ENCODE data around the gene SAMD4B.
"Not testable (repeated sequence)": the region's sequence is repeated elsewhere in the genome, so short reads cannot be mapped to it uniquely, and the experiment has no call there.

SAMD4B gene, protein sequence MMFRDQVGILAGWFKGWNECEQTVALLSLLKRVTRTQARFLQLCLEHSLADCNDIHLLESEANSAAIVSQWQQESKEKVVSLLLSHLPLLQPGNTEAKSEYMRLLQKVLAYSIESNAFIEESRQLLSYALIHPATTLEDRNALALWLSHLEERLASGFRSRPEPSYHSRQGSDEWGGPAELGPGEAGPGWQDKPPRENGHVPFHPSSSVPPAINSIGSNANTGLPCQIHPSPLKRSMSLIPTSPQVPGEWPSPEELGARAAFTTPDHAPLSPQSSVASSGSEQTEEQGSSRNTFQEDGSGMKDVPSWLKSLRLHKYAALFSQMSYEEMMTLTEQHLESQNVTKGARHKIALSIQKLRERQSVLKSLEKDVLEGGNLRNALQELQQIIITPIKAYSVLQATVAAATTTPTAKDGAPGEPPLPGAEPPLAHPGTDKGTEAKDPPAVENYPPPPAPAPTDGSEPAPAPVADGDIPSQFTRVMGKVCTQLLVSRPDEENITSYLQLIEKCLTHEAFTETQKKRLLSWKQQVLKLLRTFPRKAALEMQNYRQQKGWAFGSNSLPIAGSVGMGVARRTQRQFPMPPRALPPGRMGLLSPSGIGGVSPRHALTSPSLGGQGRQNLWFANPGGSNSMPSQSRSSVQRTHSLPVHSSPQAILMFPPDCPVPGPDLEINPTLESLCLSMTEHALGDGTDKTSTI

DNA sequence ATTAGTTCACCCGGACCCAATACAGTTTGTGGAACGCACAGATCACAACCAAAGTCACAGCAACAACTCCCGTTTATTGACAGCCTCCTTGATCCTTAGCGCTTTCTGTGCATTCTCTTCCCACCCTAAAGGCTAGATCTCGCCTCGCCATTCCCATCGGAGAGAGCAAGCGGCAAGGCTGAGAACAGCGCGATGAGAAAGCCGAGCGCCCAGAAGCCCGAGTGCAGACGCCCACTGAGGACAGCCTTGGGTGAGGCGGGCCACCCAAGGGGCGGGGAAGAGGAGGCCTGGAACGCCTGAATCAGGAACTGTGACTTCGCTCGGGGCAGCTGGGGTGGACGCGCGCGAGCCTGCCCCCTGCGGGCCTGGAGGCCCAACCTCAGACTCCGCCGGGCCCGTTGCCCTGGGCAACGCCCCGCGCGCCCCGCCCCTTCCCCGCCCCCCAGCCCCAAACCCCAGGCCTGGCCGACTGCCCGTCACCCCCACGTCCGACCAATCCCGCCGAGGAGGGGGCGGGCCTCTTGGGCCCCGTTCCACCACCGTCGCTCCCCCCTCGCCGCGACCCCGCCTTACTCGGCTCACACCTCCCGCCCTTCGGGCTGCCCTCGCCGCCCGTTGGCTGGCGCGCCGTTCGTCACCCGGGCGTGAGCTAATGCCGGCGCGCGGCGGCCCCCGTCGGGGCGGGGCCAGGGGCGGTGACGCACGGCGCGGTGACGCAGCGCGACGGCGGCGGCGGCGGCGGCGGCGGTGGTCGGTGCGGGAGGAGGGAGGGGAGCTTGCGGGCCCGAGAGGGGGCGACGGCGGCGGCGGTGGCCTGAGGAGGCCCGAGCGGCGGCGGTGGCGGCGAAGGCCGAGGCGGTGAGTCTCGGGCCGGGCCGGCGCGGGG is at the start of gene SAMD4B:
TSS of gene SAMD4B (plus strand) at position 703 of the 886 bp plus-strand sequence. CDS start 14,473 bp downstream, outside the sequence.
- peak; percentile 97 to 99 for DNase-seq (ENCODE audit: low read depth in 2 of 2)

DNA sequence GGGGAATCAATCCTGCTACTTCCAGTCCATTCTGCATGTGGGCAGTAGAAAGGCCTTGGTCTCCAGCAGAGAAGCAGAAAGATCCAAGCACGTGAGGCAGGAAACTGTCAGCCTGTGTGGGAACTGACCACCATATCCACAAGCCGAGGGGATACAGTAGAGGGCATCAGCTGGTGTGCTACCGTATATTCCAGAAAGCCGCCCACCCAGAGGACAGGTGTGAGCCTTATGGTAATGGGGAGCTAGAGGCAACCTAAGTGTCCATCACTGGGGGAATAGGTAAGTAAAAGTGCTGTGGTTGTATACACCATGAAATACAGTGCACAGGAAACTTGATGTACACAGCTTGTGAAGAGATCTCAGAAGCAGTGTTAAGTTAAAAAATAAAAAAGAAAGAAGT is 48.8 kb upstream of the SAMD4B start:
- DNase-seq (ENCODE audit: low read depth in 2 of 2): no peak

GRCh38 chr19:39296055-39296645 is 46.1 kb upstream of the SAMD4B start, which contains the start of gene IFNL1:
IFNL1 (plus strand) TSS chr19:39296407; CDS start chr19:39296422, 15 bp downstream.
- DNase-seq (ENCODE audit: low read depth in 2 of 2): no peak

- DNase-seq (ENCODE audit: low read depth in 2 of 2): no peak
Observed at GRCh38 chr19:39296906-39297305, 45.3 kb upstream of the SAMD4B start.

DNA sequence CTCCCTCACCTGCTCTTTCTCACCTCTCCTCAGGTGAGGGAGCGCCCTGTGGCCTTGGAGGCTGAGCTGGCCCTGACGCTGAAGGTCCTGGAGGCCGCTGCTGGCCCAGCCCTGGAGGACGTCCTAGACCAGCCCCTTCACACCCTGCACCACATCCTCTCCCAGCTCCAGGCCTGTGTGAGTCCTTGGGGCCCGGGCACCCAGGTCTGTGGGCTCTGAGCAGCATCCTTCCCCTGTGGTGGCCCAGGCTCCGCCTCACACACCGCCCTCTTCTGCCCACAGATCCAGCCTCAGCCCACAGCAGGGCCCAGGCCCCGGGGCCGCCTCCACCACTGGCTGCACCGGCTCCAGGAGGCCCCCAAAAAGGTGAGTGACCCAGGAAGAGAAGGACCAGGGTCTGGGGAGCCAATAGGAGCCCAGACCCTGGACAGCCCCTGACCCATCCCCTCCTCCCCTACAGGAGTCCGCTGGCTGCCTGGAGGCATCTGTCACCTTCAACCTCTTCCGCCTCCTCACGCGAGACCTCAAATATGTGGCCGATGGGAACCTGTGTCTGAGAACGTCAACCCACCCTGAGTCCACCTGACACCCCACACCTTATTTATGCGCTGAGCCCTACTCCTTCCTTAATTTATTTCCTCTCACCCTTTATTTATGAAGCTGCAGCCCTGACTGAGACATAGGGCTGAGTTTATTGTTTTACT is 44.1 kb upstream of the SAMD4B start:
- DNase-seq (ENCODE audit: low read depth in 2 of 2): peak in 1 of 2 donors; percentile 7

- no peak for DNase-seq (ENCODE audit: low read depth in 2 of 2)
Observed at GRCh38 chr19:39299404-39299803, 42.8 kb upstream of the SAMD4B start.

- no peak for DNase-seq (ENCODE audit: low read depth in 2 of 2)
Observed at GRCh38 chr19:39299832-39300231, 42.4 kb upstream of the SAMD4B start.

GRCh38 chr19:39301021-39301420 is 41.2 kb upstream of the SAMD4B start:
- no peak for DNase-seq (ENCODE audit: low read depth in 2 of 2)

DNA sequence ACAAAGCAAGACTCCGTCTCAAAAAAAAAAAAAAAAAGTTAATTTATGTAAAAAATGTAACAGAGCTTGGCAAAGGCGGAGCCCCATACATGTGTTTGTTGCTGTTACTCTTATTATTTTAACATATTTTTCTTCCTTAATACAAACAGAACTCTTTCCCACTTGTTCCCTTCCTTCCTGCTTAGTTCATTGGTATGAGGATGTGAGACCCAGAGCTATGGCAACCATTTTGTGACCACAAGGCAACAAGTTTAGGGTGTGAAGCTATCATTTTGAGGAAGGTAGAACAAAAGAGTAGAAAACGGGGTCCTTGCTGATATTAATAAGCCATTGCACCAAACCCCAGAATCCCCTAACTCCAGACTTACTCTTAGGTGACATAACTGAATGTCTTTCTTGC is 40.7 kb upstream of the SAMD4B start:
- no peak for DNase-seq (ENCODE audit: low read depth in 2 of 2)

GRCh38 chr19:39303373-39304184 is 38.6 kb upstream of the SAMD4B start:
- DNase-seq (ENCODE audit: low read depth in 2 of 2): no peak

- DNase-seq (ENCODE audit: low read depth in 2 of 2): no peak
Observed at GRCh38 chr19:39304185-39304513, 38.1 kb upstream of the SAMD4B start.

DNA sequence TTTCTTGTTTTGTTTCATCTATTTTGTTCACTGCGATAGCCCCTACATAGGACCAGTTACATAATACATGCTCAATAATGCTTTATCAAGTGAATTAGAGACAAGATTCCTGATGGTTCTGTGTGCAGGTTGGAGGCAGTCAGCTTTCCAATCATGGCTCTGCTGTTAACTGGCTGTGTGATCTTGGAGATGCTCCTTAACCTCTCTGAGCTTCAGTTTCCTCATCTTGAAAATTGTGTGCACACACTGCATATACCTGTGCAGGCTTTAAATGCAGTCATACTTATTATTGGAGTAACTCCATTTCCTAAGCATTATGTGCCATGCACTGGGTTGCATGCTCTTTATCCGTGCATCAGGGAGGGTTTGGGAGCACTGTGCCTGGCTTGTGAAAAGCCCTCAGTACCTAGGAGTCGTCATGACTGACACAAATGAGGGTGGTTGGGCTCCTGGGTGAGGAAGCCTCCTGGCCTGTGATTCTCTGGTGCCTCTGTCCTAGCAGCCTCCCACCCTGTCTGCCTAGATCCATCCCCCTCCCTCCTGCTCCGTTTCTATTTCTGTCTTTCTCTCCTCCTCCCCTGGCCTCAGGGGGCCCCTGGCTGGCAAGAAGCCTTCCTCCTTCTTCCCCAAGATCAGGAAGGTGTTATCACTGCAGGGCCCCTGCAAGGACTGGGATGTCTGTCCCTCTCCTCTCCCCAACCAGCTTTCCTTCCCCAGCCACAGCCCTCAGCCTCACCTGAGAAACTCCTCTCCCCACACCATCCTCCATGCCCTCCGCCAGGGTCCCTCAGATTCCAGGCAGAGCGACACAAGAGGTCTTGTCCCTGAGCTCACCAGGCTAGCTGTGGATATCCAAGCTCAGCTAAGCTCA is 37.3 kb upstream of the SAMD4B start:
- DNase-seq (ENCODE audit: low read depth in 2 of 2): no peak

DNA sequence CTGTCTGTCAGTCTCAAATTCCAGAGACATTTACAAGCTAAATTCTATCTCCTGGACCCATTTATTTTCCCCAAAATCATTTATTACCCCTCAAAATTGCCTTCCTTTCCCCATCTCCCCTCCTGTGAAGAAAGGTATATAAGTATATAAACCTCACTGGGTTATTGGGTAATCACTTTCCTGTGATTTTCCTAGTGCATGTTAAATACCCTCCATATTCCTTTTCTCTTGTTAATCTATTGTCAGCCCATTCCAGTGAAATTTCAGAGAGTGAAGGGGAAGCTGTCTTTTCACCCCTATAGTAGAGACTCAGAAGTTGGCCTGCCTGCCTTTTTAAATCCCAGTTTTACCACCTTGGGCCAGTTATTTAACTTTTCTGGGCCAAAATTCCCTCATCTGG is 36.1 kb upstream of the SAMD4B start:
- no peak for DNase-seq (ENCODE audit: low read depth in 2 of 2)

GRCh38 chr19:39307046-39307821 is 35.0 kb upstream of the SAMD4B start:
- DNase-seq (ENCODE audit: low read depth in 2 of 2): no peak

DNA sequence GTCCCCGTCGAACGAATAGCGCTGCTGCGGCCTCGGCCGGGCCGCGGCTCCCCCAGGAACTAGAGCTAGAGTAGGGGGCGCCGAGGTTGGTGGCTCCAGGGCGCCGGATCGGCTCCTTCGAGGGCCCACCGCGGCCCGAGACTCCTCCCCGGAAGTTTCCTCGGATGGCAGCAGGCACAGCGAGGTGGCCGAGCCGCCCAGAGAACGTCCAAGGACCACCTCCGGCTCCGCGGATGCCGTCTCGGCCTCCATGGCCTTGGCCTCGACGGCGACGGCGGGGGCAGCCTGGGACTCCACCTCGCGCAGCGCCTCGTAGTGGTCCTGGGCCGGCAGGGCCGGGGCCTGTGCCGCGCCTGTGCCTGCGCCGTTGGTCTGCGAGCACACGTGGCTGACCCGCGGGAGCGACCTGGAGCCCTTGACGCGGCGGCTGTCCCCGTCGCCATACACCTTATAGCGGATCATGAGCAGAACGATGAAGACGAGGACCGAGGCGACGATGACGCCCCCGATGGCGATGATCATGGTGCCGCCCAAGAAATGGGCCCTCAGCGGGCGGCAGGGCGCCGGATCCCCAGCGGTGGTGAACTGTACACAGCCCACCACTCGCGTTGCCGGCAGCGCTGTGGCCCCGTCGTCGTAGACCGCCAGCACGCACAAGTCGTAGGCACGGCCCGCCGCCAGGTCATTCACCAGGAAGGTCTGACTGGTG is 34.2 kb upstream of the SAMD4B start:
- DNase-seq (ENCODE audit: low read depth in 2 of 2): no peak

DNA sequence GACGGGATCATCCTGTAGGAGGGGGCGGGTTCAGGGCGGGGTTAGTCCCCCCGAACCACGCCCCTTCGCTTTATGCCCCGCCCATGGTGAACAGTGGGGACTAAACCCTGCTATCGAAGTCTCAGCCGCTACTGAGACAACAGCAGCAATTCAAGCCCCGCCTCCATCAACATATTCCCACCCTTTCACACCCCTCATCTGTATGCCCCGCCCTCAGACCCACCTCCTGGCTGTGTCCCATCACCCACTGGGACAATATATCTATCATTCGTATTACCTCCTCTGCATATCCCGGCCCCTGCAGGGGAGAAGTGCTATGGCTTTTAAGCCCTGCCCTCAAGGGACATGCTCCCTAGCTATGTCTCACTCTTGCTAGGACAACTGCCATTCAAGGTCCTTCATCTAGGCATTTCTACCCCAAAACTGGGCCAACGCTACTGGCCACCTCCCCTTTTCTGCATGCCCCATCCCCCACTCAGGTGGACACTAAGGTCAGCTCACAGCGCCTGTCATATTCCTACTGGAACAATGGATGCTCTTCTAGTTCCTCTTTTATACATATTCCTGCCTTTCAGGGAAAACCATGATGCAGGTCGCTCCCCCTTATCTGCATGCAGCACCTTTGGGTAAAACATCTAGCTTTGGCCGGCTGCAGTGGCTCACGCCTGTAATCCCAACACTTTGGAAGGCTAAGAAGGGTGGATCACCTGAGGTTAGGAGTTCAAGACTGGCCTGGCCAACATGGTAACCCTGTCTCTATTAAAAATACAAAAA is 33.5 kb upstream of the SAMD4B start:
- no peak for DNase-seq (ENCODE audit: low read depth in 2 of 2)

GRCh38 chr19:39309305-39309670 is 32.9 kb upstream of the SAMD4B start:
- not testable (repeated sequence) for DNase-seq (ENCODE audit: low read depth in 2 of 2)
